Psoas muscle (tissue), 8 donors: ENCODE results near the gene GP1BB. TPM values are rescaled to one million over a fixed set of nuclear protein-coding genes. Genes with fewer than 3 reads are reported as not detected.

ENCODE experiments used
- ATAC-seq, 4 donors: fragments of 200-7000 bp; cut with Tn5 transposase; one replicate each; pipeline ENCODE4 v1.9.1; 2020; ENCODE audit warnings: moderate library complexity in 3 of 4, mild to moderate bottlenecking in 2 of 4
- DNase-seq, 2 donors: peaks; one replicate each; pipeline ENCODE4 v3.0.0-alpha.2; 2020
- H3K27ac ChIP-seq: fragments of 200-600 bp; one replicate; pipeline ENCODE4 v1.8.0; 2022
- H3K27me3 ChIP-seq, 3 donors: fragments of 200-600 bp in 1 of 3; one replicate each; pipeline versions ENCODE4 v1.6.1 to v1.8.0; 2013 to 2022; ENCODE audit warnings: low read length in 2 of 3, mild to moderate bottlenecking in 2 of 3, moderate library complexity in 1 of 3; ENCODE audit not compliant: insufficient read depth in 3 of 3
- H3K36me3 ChIP-seq, 2 donors: fragments of 200-600 bp in 1 of 2; one replicate each; pipeline versions ENCODE4 v1.6.1 to v1.8.0; 2013 to 2022; ENCODE audit warnings: low read depth in 1 of 2, mild to moderate bottlenecking in 1 of 2, moderate library complexity in 1 of 2; ENCODE audit not compliant: insufficient read depth in 1 of 2
- H3K4me1 ChIP-seq: fragments of 200-600 bp; one replicate; pipeline ENCODE4 v1.8.0; 2022
- H3K4me3 ChIP-seq: fragments of 200-600 bp; one replicate; pipeline ENCODE4 v1.8.0; 2022; ENCODE audit warnings: mild to moderate bottlenecking
- H3K9me3 ChIP-seq: fragments of 200-600 bp; one replicate; pipeline ENCODE4 v1.8.0; 2022
- WGBS, 3 donors: extraction: QIAGEN DNeasy Blood & Tissue Kit; methylation state at CpG; one replicate each; pipeline versions ENCODE4 v1.1.6 to v1.1.7; 2013; 5-methylcytosine and 5-hydroxymethylcytosine counted together
- intact Hi-C, 2 donors: fragments of 100-400 bp; cut with DNase I; formaldehyde crosslinking; loops; one replicate each; pipeline versions ENCODE4 v1.11.0 to v1.14.2; 2022
- polyA plus RNA-seq, 3 donors: library from polyadenylated mRNA; stranded (reverse); fragments of 200-250 nt; gene quantifications; one replicate each; pipeline ENCODE4 v1.2.3, GENCODE V29; 2013
- total RNA-seq, 4 donors: library from RNA; stranded (reverse); fragmentation: NEBNext Ultra II Directional in 2 of 4; extraction: Animal tissue kit (Norgen Biotek cat#: 25700) in 2 of 4; gene quantifications; one replicate each; pipeline versions ENCODE4 v1.2.1 to v1.2.4, GENCODE V29; 2021 to 2023
- TF ChIP-seq, protein P1 (sequence below): fragments of 200-600 bp; IDR thresholded peaks from one replicate; pipeline ENCODE4 v1.8.0; 2022; ENCODE audit warnings: antibody characterized with exemption
- donor health status: healthy with polysubstance abuse.
- donor health status: DM: no; HTN: no; CAD: no; lungs with moderate emphysema.
- donor health status: Bipolar disorder and iron deficiency.
- donor health status: healthy.
- donor health status: DM: yes; HTN: yes; CAD: no.
- donor health status: DM: no; HTN: no; CAD: no.
- donor health status: DM: no; HTN: no; CAD: no.
- donor health status: DM: yes; HTN: yes; CAD: no.

Gene GP1BB
- total and polyA plus RNA-seq, 7 donors: 0.14 to 1.8 (median 0.58) TPM; not detected in 3

GRCh38 chr22:19729507-19729906, 6.2 kb downstream of the GP1BB start:
- Histone ChIP-seq H3K4me1 (no peaks in the 10 kb centered on the region), H3K9me3 (no peaks in the 10 kb centered on the region), H3K36me3 (no peaks in the 10 kb centered on the region), H3K27ac (no peak overlapping the region), H3K4me3 (no peak overlapping the region), H3K27me3 (peaks cover 0 to 4% (median 0%) of the 10 kb centered on the region in 3 donors)
- ATAC-seq: no peak
- intact Hi-C loops: no loop called here
- TF ChIP-seq, protein P1, sequence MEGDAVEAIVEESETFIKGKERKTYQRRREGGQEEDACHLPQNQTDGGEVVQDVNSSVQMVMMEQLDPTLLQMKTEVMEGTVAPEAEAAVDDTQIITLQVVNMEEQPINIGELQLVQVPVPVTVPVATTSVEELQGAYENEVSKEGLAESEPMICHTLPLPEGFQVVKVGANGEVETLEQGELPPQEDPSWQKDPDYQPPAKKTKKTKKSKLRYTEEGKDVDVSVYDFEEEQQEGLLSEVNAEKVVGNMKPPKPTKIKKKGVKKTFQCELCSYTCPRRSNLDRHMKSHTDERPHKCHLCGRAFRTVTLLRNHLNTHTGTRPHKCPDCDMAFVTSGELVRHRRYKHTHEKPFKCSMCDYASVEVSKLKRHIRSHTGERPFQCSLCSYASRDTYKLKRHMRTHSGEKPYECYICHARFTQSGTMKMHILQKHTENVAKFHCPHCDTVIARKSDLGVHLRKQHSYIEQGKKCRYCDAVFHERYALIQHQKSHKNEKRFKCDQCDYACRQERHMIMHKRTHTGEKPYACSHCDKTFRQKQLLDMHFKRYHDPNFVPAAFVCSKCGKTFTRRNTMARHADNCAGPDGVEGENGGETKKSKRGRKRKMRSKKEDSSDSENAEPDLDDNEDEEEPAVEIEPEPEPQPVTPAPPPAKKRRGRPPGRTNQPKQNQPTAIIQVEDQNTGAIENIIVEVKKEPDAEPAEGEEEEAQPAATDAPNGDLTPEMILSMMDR: no peak
- DNase-seq: no peak
- 81 to 88% (median 82%) methylated on average over 9 of the region's 9 CpGs for WGBS, 3 donors

GRCh38 chr22:19730198-19730597, 6.9 kb downstream of the GP1BB start:
- Histone ChIP-seq H3K9me3 (no peaks in the 10 kb centered on the region), H3K4me3 (no peak overlapping the region), H3K27me3 (no peaks in the 10 kb centered on the region), H3K4me1 (no peaks in the 10 kb centered on the region), H3K27ac (no peak overlapping the region), H3K36me3 (no peaks in the 10 kb centered on the region)
- peak; percentile 1 to 55 (median 32) for ATAC-seq
- TF ChIP-seq, protein P1: no peak
- no peak for DNase-seq
- intact Hi-C loops: loop anchor here (1.0 to 5.0 kb wide), 2 partner anchors 122 to 180 kb away; partner anchors contain the start of genes GNB1L (in 1 of the 2) and RTL10 (in 1 of the 2)
- 85 to 97% (median 93%) methylated on average over 8 of the region's 8 CpGs for WGBS, 3 donors

DNA sequence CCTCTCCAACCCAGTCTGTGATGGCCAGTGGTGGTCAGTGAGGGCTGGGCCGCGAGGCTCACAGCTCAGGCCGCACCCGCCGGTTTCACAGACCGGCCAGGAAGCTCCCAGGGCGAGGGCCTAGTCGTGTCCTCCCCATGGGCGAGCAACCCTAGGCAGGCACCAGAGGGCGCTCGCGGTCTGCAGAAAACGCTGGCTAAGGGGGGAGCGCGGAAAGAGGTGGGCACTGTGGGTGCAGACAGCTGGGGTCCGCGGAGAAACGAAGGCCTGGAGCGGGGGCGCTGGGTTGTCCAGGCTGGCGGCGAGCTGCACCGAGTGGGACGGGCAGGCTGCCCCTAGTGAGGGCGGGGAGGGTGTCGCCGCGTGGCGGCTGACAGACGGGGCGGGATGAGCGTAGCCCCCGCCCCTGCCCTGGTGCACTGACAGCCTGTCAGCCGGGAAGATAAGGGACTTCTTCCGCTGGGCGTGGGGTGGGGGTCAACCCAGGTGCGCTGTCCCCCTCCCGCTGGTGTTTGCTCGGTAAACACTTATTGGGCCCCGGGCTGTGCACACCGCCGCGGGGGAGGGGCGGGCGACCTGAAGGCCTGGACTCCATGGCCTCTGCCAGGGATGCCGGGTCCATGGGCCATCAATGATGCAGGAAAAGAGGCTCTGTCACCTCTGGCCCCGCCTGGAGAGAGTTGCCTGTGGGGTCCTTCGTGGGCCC, 7.5 kb downstream of the GP1BB start:
- intact Hi-C loops: loop anchor here (1.0 to 5.0 kb wide), 2 partner anchors 121 to 179 kb away; partner anchors contain the start of genes GNB1L (in 1 of the 2) and RTL10 (in 1 of the 2)
- Histone ChIP-seq H3K4me1 (no peaks in the 10 kb centered on the region), H3K36me3 (no peaks in the 10 kb centered on the region), H3K27me3 (no peaks in the 10 kb centered on the region), H3K4me3 (peak overlapping the region; percentile 57), H3K27ac (no peak overlapping the region), H3K9me3 (no peaks in the 10 kb centered on the region)
- TF ChIP-seq, protein P1: peak; percentile 95
- 5 to 8% (median 6%) methylated on average over 37 to 48 of the region's 48 CpGs for WGBS, 3 donors
- DNase-seq: peak; percentile 87 to 93
- peak; percentile 89 to 97 (median 91) for ATAC-seq

- TF ChIP-seq, protein P1: no peak
- Histone ChIP-seq H3K36me3 (no peaks in the 10 kb centered on the region), H3K9me3 (no peaks in the 10 kb centered on the region), H3K4me3 (no peak overlapping the region), H3K27me3 (no peaks in the 10 kb centered on the region), H3K4me1 (no peaks in the 10 kb centered on the region), H3K27ac (no peak overlapping the region)
- DNase-seq (no peak), ATAC-seq (no peak)
- 72 to 79% (median 76%) methylated on average over 17 to 21 of the region's 21 CpGs for WGBS, 3 donors
- intact Hi-C loops: loop anchor here in 1 of 2 donors (5.0 kb wide), 1 partner anchor 121 kb away; the partner anchor contains the start of genes GNB1L and RTL10
These were observed 8.2 kb downstream of the GP1BB start for GRCh38 chr22:19731361-19732135.
